Measurements from ENCODE around the gene CNTROB. TPM values are rescaled to one million over a fixed set of nuclear protein-coding genes. Genes with fewer than 3 reads are reported as not detected.

Gene CNTROB
- total RNA-seq, 4 donors from 2014 or later = 22.4 to 38.0 (median 28.0) TPM

GRCh38 chr17:7888184-7888920 is 43.7 kb upstream of the CNTROB start, which contains the start of gene CHD3:
TSS of gene CHD3 (plus strand) at chr17:7888789. CDS start at chr17:7889001, 212 bp downstream.
- Histone ChIP-seq H3K36me3 (peaks cover 0 to 21% (median 0%) of the 10 kb centered on the region in 3 donors), H3K4me3 (peak within 1 kb of the TSS; percentile 20 to 89 (median 80)), H3K27me3 (no peaks in the 10 kb centered on the region), H3K9me3 (no peaks in the 10 kb centered on the region), H3K27ac (peak within 1 kb of the TSS; percentile 79 to 97 (median 94)), H3K4me1 (peaks cover 0 to 56% (median 42%) of the 10 kb centered on the region in 4 donors)
- 34 to 40% methylated on average over 17 to 18 of the region's 18 CpGs for WGBS, 2 donors
- no peak for DNase-seq (ENCODE audit: low spot score in 2 of 2)
- TF ChIP-seq POLR2A (IDR thresholded peaks at IDR 0.05) (no peak), CTCF (IDR thresholded peaks at IDR 0.05) (no peak), EP300 (IDR thresholded peaks at IDR 0.05) (no peak)

- TF ChIP-seq POLR2A (IDR thresholded peaks at IDR 0.05) (peak in 1 of 2 donors; percentile 27), EP300 (IDR thresholded peaks at IDR 0.05) (peak; percentile 35 to 93), CTCF (IDR thresholded peaks at IDR 0.05) (peak in 4 of 5 experiments; percentile 54 to 83 (median 68))
- 10 to 11% methylated on average over 11 of the region's 11 CpGs for WGBS, 2 donors
- Histone ChIP-seq H3K9me3 (no peaks in the 10 kb centered on the region), H3K4me3 (peak overlapping the region in 1 of 4 donors; percentile 7), H3K27ac (peak overlapping the region; percentile 79 to 97 (median 94)), H3K36me3 (peaks cover 0 to 31% (median 0%) of the 10 kb centered on the region in 3 donors), H3K4me1 (peaks cover 0 to 47% (median 37%) of the 10 kb centered on the region in 4 donors), H3K27me3 (no peaks in the 10 kb centered on the region)
- peak; percentile 90 to 96 for DNase-seq (ENCODE audit: low spot score in 2 of 2)
Observed at GRCh38 chr17:7889166-7889955, 42.6 kb upstream of the CNTROB start.

- H3K9me3 ChIP-seq = no peaks in the 10 kb centered on the region
- peaks cover 0 to 65% (median 0%) of the 10 kb centered on the region in 3 donors for H3K36me3 ChIP-seq
- H3K27me3 ChIP-seq = no peaks in the 10 kb centered on the region
- H3K4me1 ChIP-seq = peaks cover 0 to 24% (median 19%) of the 10 kb centered on the region in 4 donors
- 73 to 76% methylated on average over 12 to 15 of the region's 15 CpGs for WGBS, 2 donors
- H3K4me3 ChIP-seq = no peak overlapping the region
- TF ChIP-seq EP300 (IDR thresholded peaks at IDR 0.05) = no peak
- TF ChIP-seq CTCF (IDR thresholded peaks at IDR 0.05) = no peak
- TF ChIP-seq POLR2A (IDR thresholded peaks at IDR 0.05) = no peak
- no peak for DNase-seq (ENCODE audit: low spot score in 2 of 2)
- no peak overlapping the region for H3K27ac ChIP-seq
Observed at GRCh38 chr17:7893187-7893880, 38.7 kb upstream of the CNTROB start.

- peaks cover 0 to 74% (median 0%) of the 10 kb centered on the region in 3 donors for H3K36me3 ChIP-seq
- 83 to 87% methylated on average over 9 of the region's 9 CpGs for WGBS, 2 donors
Observed at GRCh38 chr17:7894226-7894625, 37.8 kb upstream of the CNTROB start.

More at GRCh38 chr17:7894226-7894625, 37.8 kb upstream of the CNTROB start:
- Histone ChIP-seq H3K4me1 (peaks cover 0 to 15% (median 11%) of the 10 kb centered on the region in 4 donors), H3K9me3 (no peaks in the 10 kb centered on the region), H3K4me3 (no peak overlapping the region), H3K27me3 (no peaks in the 10 kb centered on the region), H3K27ac (no peak overlapping the region)
- TF ChIP-seq CTCF (IDR thresholded peaks at IDR 0.05) (no peak), EP300 (IDR thresholded peaks at IDR 0.05) (no peak), POLR2A (IDR thresholded peaks at IDR 0.05) (no peak)
- no peak for DNase-seq (ENCODE audit: low spot score in 2 of 2)
